ENCODE results near the gene C8G.

C8G gene

DNA sequence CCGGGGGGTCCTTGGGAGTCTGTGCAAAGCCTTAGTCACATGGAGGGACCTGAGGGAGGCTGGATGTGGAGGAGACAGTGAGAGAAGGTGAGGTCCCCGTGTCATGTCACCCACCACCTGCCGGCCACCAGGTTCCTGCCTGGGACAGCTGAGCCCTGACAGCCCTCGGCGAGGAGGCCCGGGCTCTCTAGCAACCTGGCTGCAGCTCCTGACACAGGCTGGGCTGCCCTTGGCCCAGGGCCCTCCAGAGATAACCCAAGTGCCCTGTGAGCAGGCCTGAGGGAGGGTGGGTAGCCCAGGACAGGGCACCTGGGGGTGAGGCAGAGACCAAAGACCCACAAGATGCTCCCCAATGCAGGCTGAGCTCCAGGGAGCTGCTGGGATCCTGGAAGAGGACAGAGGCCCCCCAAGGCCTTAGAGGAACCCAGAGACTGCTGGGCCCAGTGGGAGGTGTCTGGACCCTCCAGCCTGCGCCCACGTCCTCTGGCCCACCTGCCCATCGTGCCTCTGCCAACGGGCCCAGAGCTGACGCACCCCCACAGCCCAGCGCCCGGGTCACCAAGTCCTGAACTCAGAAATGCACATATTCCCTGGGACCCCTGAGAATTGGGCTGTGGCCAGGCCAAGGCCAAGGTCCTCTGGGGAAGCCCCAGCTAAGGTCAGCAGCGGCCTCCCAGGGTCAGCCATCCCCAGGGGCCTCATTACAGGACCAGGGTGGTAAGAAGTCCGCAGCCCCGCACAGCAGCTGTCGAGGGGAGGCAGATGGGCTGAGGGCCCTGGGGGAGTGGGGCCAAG lies 23.5 kb downstream of the C8G start:
- DNase-seq (ENCODE audit: low read depth) = no peak

DNA sequence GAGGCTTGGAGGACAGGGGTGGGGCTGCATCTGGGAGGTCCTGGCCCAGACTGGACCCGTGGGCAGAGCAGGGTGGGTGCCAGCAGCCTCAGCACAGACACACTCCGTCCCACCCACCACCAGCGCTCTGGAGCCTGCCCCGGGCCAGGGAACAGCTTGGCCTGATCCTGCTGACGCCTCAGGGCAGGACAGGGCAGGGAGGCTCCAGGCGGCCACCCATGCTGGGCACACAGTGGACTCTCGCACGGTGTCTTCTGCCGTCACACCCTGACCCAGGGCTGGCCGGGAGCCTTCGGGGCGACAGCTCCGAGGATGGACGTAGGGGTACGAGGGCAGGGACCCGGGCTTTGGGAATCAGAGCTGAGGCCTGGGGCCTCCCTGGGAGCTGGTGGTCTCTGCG lies 24.1 kb downstream of the C8G start:
- DNase-seq (ENCODE audit: low read depth) = no peak

DNA sequence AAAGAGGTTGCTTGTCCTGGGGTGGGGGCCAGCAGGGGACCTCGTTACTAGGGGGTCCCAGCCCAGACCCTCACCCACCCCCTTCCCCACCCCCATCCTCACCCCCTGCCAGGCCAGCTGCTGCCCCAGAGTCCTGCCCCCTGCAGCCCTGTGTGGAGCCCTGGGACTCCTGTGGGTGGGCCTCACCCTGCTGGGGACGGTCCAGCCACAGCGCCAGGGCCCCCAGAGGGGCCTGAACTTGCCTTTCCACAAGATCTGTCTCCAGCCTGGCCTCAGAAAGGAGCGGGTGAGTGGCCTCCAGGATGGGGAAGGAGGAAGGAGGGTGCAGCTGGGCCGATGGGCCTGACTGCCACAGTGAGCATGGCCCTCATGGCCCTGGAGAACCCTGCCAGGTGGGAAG lies 24.7 kb downstream of the C8G start:
- no peak for DNase-seq (ENCODE audit: low read depth)

DNA sequence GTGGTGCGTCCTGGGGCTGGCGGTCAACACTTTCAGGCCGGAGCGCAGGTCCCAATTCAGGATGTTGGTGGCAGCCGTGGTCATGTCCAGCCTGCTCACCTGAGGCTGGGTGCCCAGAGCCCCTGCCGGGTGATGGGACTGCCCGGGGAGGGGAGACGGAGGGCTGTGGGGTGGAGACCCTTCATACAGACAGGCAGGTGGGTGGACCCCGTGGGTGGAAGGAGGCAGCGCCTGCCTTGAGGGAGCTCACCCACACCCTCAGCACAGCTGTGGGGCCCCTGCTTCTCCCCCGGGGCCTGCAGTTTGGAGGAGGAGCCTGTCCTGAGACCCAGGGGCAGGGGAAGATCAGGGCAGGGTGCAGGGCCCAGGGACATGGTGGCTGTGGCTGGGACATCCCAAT lies 25.3 kb downstream of the C8G start:
- no peak for DNase-seq (ENCODE audit: low read depth)

DNA sequence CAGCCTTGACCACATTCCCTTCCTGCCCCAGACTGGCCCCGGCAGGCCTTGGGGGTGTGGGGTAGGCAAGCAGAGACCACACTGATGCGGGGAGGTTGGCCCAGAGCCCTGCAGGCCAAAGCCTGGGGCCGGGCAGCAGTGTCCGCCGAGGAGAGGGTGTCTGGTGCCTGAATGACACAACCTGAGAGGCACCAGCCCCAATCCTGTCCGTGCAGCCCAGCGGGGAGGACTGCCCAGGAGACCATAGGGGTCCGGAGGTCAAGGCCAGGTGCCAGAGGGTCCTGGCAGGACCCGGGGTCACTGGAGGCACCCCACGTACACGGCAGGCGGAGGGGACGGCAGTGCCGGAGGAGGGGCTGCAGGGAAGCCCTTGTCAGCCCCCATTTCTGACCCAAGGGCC lies 26.7 kb downstream of the C8G start:
- no peak for DNase-seq (ENCODE audit: low read depth)

DNA sequence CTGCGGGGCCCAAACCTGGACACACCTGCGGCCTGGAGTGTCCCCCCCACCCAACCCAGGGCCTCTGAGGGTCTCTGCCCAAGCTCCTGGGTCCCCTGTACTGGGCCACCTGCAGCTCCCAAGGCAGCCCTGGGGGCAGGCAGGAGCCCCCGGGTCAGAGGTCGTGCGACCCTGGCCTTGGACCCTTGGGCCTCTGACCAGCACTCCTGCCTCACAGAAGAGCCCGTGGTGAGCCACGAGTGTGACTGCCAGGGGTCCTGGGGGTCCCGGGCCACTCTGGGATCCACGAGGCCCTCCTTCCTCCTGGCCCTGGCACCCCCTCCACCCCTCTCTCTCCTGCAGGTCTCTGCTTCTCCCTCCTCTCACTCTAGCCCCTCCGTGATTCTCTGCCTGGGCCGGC lies 27.3 kb downstream of the C8G start:
- DNase-seq (ENCODE audit: low read depth) = no peak

DNA sequence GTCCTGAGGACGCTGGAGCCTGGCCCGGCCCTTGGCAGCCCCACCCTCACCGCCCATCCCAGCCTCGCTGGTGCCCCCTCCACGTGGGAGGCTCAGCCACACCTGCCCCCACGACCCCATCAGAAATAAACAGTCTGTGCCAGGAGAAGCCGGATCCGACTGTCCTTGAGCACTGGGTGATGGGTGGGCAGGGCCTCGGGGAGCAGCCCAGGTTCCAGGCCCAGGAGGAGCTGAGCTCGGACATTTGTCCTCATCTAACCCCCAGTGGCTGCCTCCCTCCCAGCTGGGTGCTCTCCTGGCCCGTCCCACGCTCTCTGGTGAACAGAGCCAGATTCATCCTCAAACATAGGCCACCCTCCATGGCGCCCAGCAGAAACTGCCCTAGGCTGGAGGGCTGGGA lies 27.7 kb downstream of the C8G start:
- no peak for DNase-seq (ENCODE audit: low read depth)

DNA sequence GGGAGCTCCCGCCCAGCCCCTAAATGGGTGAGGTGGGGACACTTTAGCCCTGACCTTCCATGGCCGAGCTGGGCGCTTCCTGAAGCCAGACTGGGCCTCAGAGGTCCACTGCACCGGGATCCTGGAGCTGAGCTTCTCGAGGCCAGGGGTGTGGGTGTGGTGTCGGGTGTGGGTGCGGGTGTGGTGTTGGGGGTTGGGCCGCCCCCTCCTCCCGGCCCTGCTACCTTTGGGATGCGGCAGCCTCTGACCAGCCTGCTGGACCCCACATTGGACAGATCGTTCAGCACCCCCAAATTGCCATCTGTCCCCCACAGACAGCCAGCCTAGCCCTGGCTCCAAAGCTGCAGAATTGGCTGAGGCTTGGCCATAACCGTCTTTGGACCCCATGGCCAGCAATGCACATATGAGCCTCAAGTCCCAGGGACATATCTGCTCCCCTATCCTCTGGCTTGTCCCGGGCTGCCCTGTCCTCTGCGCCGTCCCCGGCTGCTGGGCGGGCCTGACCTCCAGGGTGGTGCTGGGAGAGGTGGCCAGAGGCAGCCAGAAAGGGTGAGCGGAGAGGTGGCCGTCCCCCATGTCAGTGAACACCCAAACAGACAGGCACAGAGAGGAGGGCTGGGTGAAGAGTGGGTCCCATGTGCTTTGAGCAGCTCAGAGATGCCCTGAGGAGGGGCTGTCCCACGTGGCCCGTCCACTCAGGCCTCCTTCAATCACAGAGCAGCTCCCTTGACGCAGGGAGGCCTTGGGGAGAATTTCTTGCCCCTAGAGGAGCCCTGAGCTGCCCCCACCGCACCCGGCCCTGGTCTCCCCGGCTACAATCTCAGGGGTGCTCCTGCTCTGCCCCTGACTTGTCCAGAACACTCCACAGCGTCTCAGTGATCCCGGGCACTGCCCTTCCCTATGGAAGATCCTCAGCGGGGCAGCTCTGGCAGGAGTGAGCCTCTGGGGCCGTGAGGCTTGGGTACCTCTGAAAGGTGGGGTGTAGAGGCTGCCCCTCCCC lies 28.9 kb downstream of the C8G start:
- no peak for DNase-seq (ENCODE audit: low read depth)

DNA sequence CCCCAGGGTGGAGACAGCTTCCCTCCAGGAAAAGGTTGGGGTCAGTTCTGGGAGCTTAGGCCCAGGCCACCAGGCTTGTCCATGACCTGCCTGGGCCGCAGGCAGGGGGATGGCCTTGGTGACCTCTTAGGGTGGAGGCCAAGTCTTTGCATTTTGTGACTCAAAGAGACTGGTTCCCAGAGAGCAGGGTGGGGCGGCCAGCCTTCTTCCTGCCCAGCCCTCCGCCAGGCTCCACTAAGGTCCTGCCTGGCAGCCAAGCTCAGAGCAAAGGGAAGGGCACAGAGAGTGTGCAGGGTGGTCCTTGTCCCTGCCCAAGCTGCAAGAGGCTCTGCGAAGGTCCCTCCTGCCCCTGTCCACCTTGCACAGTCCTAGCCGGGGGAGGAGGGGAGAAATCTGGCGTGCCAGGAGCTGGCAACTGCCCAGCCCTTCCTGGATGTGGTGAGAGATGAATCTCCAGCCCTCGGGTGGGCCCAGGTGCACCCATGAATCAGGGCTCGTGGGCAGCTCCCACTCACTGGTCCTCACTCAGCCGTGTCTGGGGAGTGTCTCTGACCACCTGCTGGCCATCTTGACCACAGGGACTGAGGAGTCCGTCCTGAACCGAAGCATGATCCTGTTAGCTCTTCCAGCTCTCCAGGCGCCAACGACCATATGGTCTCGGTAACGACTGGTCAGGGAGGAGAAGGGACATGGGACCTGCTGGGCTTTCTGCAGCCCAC lies 29.9 kb downstream of the C8G start:
- no peak for DNase-seq (ENCODE audit: low read depth)

DNA sequence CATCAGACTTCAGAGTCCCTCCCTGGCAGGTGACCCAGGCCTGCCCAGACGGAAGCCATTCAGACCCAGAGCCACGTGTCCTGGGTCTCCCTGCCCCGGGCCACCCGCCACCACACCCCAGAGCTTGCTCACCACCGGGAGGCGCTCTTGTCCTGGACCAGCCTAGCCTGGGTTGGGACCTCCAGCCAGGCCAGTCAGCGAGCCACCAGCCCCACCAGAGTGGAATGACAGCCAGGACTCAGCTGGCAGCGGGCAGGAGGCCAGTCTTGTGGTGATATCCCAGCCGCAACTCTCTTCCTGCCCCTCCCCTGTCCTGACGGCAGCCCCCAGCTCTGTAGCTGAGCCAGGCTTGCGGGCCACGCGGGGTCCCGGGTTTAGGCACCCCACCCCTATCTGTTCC lies 30.6 kb downstream of the C8G start:
- no peak for DNase-seq (ENCODE audit: low read depth)

DNA sequence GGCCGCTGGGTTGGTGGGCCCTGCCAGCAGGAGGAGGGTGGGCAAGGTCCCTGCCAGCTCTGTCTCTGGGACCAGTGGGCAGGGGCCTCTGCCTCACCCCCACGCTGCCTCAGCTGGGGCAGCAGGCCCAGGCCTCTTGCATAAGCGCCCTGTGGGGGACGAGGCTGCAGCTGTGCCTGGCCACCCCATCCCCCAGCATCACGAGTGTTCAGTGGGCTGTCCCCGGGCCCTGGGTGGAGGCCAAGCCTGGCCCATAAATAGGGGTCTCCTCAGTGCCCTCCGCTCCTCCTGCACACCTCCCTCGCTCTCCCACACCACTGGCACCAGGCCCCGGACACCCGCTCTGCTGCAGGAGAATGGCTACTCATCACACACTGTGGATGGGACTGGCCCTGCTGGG lies 32.2 kb downstream of the C8G start, which contains the start of gene PTGDS:
Gene PTGDS (plus strand): TSS at position 282 of the 400 bp plus-strand sequence. CDS start 75 bp downstream, at position 357.
- no peak for DNase-seq (ENCODE audit: low read depth)

DNA sequence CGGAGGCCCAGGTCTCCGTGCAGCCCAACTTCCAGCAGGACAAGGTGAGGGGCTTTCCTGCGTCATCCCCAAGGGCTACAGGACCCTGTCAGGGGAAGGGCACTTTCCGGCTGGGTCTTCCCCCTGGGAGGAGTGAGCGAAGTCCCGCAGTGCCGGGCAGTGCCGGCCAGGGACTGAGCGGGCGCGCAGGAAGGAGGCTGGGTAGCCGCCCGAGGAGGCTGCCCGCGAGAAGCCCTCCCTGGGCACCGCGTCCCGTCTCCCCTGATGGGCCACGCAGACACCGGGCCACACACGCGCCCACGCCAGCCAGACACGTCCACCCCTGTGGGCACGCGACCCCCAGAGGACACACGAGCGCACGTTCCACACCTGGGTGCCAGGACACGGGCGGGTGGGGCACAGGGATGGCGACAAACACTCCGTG lies 32.6 kb downstream of the C8G start:
- DNase-seq (ENCODE audit: low read depth) = no peak

DNA sequence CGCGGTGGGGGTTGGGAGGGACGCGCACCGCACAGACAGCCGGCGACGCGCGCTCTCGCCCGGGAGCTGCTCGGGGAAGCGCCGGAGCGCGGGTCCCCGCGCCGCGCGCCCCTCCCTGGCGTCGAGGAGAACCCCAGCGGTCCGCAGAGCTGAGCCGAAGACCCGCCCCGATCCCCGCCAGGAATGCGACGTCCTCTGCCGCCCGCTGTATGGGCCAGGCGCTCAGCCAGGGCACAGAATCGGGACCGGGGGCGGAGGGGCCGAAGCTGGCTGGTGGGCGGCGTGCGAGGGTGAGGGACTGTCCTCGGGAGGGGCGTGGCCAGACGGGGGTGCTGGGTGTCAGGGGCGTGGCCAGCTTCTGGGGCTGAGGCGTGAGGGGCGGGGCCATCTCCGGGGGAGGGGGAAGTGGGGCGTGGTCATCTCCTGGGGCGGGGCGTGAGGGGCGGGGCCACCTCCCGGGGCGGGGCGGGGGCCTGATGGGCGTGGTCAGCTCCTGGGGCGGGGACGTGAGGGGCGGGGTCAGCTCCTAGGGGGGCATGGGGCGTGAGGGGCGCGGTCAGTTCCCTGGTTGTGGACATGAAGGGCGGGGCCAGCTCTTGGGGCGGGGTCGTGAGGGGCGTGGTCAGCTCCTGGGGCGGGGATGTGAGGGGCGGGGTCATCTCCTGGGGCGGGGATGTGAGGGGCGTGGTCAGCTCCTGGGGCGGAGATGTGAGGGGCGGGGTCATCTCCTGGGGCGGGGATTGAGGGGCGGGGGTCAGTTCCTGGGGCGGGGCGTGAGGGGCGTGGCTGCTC lies 33.2 kb downstream of the C8G start:
- DNase-seq (ENCODE audit: low read depth) = no peak

DNA sequence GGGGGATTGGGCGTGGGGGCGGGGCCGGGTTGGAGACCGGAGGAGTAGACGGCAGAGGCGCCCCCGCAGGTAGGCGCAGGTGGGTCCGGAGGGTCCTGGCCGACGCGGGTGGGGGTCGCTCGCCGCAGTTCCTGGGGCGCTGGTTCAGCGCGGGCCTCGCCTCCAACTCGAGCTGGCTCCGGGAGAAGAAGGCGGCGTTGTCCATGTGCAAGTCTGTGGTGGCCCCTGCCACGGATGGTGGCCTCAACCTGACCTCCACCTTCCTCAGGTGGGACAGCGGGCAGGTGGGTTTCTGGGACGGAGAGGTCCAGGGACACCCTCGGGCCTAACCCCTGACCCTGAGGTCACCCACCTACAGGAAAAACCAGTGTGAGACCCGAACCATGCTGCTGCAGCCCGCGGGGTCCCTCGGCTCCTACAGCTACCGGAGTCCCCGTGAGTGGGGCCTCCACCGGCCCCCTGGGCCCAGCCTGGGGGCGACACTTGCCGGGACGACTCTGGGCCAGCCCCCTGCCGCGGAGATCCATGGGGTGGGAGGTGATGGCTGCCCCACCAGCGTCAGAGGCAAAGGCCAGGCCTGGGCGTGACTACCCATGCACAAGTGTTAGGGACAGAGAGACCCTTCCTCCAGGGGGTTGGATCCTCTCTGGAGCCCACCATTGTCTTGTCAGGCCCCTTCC lies 34.0 kb downstream of the C8G start:
- no peak for DNase-seq (ENCODE audit: low read depth)

DNA sequence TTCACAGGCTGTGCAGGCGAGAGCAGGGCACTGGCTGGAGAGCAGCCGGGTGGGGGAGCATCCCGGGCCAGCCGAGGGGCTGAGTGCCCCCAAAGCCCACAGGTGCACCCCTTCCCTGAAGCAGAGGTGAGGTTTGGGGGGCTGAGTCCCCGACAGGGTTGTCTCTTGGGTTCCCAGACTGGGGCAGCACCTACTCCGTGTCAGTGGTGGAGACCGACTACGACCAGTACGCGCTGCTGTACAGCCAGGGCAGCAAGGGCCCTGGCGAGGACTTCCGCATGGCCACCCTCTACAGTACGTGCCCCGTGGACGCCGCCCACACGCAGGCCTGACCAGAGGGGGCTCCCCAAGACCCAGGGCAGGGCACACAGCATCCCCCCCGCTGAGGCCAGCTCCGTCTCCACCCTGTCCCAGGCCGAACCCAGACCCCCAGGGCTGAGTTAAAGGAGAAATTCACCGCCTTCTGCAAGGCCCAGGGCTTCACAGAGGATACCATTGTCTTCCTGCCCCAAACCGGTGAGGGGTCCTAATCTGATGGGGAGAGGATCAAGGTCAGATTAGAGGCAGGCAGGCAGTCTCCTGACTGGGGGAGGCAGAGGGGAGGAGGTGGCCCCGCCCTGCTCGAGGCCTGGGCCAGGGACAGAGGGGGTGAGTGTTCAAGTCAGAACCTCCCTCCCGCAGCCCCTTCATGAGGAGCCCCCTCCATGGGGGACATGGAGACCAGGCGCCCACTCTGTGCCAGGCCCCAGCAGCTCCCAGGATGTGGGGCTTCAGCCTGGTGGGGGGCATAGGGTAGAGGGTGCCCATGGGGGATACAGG lies 34.9 kb downstream of the C8G start:
- DNase-seq (ENCODE audit: low read depth) = no peak

DNA sequence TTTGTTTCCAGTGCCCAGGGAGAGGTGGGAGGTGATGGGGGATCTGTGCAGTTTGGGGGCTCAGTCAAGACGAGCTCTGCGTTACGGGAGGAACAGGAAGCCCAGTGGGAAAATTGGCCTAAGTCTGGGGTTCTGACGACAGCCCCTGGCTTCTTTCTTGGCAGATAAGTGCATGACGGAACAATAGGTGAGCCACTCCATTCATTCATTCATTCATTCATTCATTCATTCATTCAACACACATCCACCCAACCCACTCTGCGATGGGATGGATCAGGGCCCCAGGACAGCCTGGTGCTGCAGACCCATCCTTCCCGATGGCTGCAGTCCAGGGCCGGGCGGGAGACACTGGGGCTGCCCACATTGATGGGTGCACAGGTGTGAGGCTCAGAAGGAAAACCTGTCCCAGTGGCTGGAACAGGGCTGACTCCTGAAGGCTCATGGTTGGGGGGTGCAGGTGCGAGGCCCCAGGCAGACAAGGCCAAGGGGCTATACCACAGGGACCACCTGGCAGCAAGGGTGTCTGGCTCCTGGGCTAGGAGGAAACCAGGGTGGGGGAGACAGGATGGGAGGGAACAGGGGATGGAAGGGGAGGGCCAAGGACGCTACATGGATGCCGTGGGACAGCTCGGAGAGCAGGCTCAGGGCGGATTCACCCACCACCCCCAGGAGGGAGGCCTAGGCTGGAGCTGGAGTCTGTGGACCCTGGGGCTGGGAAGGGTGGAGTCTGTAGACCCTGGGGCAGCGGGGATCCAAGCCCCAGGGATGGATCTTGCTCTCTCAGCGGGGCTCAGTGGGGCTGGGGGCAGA lies 35.8 kb downstream of the C8G start:
- DNase-seq (ENCODE audit: low read depth) = no peak

DNA sequence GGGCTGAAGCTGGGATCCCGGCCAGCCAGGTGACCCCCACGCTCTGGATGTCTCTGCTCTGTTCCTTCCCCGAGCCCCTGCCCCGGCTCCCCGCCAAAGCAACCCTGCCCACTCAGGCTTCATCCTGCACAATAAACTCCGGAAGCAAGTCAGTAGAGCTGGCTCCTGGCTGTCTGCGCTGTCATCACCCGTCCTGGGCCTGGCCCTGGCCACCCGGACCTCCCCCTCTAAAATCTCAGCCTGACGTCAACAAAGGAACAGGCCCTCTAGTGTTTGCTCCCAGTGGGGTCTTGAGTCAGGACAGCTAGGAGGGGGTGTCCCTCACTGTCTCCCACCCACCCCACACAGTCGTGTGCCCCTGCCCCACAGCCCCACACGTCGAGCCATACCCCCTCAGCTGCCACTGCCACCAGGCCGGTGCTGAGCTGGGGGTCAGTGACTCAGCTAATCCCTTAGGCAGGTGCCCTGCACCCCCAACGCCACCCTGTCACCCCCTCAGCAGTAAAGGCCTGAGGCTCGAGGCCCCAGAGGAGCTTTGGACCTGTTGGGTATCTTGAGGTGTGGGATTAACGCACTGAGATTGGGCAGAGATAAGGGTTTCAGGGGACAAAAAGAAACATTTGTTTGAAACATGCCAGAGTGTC lies 36.7 kb downstream of the C8G start:
- DNase-seq (ENCODE audit: low read depth) = no peak

DNA sequence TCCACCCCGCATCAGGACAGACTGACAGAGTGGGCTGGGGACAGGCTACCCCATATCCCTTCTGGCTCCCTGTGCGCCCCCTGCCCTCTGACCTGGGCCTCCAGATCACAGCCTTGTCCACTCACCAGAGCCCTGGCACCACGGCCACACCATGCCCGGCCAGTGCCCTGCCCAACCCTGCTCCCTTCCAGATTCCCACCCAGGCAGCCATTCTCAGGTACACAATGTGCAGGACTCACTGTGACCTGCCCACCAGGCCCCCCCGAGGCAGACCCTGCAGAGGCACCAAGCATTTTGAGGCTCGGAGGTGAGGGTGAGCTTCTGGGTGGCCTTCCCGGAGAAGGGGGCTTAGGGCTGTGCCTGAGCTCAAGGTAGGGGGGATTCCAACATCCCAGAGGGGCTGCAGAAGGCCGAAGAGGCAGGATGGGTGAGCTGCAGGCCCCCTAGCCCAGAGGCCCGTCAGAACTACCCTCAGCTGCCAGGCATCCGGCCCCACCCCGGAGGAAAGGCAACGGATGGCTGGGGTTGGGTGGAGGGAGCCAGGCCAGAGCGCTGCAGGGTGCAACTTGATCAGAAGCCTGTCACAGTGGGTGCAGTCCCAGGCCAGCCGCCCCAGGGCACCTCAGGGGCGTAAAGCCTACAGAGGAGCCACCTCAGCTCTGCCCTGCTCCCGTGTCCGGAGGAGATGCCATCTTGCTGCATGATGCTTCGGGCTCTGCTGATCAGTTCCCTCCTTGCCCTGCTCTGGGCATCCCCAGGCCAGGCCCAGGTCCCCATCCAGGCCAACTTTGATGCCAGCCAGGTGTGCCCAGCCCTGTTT lies 37.4 kb downstream of the C8G start, which contains the start of gene LCNL1:
Gene LCNL1 (plus strand): TSS at position 762 of the 820 bp plus-strand sequence. CDS start 594 bp downstream, outside the sequence.
- no peak for DNase-seq (ENCODE audit: low read depth)

Data from GM04503 (cell line).